Naive thymus-derived CD8-positive, alpha-beta T cell (primary cell): ENCODE measurements around the gene FUT7. TPM values are rescaled to one million over a fixed set of nuclear protein-coding genes. Genes with fewer than 3 reads are reported as not detected.
A peak's percentile ranks its signal among the peaks of the same experiment; 100 is the strongest.

Experiments used
- ATAC-seq, 2 donors: fragments of 150-1000 bp; cut with Tn5 transposase in 1 of 2; sonication (Bioruptor Pico), chemical (Tn5 transposase) in 1 of 2; 1 replicate in 1 of 2; 2 replicates in 1 of 2; pipeline ENCODE4 v1.10.0; 2021; ENCODE audit warnings: mild to moderate bottlenecking in 2 of 2, moderate library complexity in 2 of 2
- POLR2A ChIA-PET: fragments of 350-600 bp; sonication (Branson Sonifier 250); formaldehyde crosslinking; loops from one replicate; lab custom pipeline; 2021; ENCODE audit warnings: antibody characterized with exemption; lab: Charles Lee
- DNase-seq, 10 donors: peaks; one replicate each; pipeline versions ENCODE4 v3.0.0 to v3.0.0-alpha.2; 2020 to 2022
- H3K27ac Mint-ChIP-seq, 10 donors: one replicate each; pipeline ENCODE4 v1.8.0; 2020 to 2022; ENCODE audit warnings: mild to moderate bottlenecking in 10 of 10, mixed read lengths in 10 of 10, moderate library complexity in 4 of 10, inconsistent platforms in 1 of 10
- H3K27me3 Mint-ChIP-seq, 5 donors: one replicate each; pipeline ENCODE4 v1.8.0; 2021 to 2022; ENCODE audit warnings: mixed read lengths in 5 of 5
- H3K36me3 Mint-ChIP-seq, 3 donors: one replicate each; pipeline ENCODE4 v1.8.0; 2020 to 2022; ENCODE audit warnings: mixed read lengths in 3 of 3, mild to moderate bottlenecking in 2 of 3, inconsistent platforms in 1 of 3
- H3K4me1 Mint-ChIP-seq, 4 donors: one replicate each; pipeline ENCODE4 v1.8.0; 2021 to 2022; ENCODE audit warnings: mixed read lengths in 4 of 4
- H3K4me3 Mint-ChIP-seq, 10 donors: one replicate each; pipeline ENCODE4 v1.8.0; 2020 to 2022; ENCODE audit warnings: mild to moderate bottlenecking in 10 of 10, mixed read lengths in 10 of 10, moderate library complexity in 6 of 10, inconsistent platforms in 1 of 10
- H3K9me3 Mint-ChIP-seq, 9 donors: one replicate each; pipeline ENCODE4 v1.8.0; 2020 to 2022; ENCODE audit warnings: mixed read lengths in 9 of 9, mild to moderate bottlenecking in 3 of 9, inconsistent platforms in 1 of 9, moderate library complexity in 1 of 9
- polyA plus RNA-seq, 3 donors: library from polyadenylated mRNA; unstranded; fragments of 300-500 nt; fragmentation: Illumina TruSeq; gene quantifications; one replicate each; pipeline ENCODE4 v1.2.3, GENCODE V29; 2021
- total RNA-seq, 8 experiments: library from RNA in 2 of 8; stranded (reverse) in 2 of 8; gene quantifications; one replicate each; pipeline ENCODE4 v1.2.3 and lab custom pipeline; 2021 to 2026

The FUT7 gene
- total and polyA plus RNA-seq, 5 experiments from 2014 or later = 0.13 to 1.6 (median 1.4) TPM; not detected in 1

- ATAC-seq (no peak), DNase-seq (no peak)
- peaks cover 7 to 29% (median 23%) of the 10 kb centered on the region in 4 donors for H3K4me1 Mint-ChIP-seq
- H3K9me3 Mint-ChIP-seq = no peaks in the 10 kb centered on the region
- H3K27me3 Mint-ChIP-seq = peaks cover 0 to 11% (median 0%) of the 10 kb centered on the region in 5 donors
- peaks cover 0 to 5% (median 2%) of the 10 kb centered on the region in 3 donors for H3K36me3 Mint-ChIP-seq
- H3K4me3 Mint-ChIP-seq = peak overlapping the region; percentile 56 to 91 (median 84)
- peak overlapping the region in 7 of 10 donors; percentile 11 to 87 (median 74) for H3K27ac Mint-ChIP-seq
- POLR2A ChIA-PET = interaction anchor here (4.1 to 9.3 kb wide), 2 partner anchors 14 to 43 kb away, joined by 45 to 113 read pairs; partner anchors contain the start of genes C8G, FBXW5 and PTGDS
These were observed 41.5 kb downstream of the FUT7 start for GRCh38 chr9:136990242-136990911.

- H3K4me1 Mint-ChIP-seq = peaks cover 10 to 31% (median 25%) of the 10 kb centered on the region in 4 donors
- H3K9me3 Mint-ChIP-seq = no peaks in the 10 kb centered on the region
- peak overlapping the region in 1 of 10 donors; percentile 70 for H3K27ac Mint-ChIP-seq
- H3K27me3 Mint-ChIP-seq = peaks cover 2 to 14% (median 7%) of the 10 kb centered on the region in 5 donors
- DNase-seq = no peak
- POLR2A ChIA-PET = interaction anchor here (0.6 to 1.3 kb wide), 3 partner anchors 8 to 34 kb away, joined by 4 to 5 read pairs (median 4); partner anchors contain the start of gene CLIC3
- no peak for ATAC-seq
- H3K4me3 Mint-ChIP-seq = no peak overlapping the region
- H3K36me3 Mint-ChIP-seq = peaks cover 0 to 4% (median 2%) of the 10 kb centered on the region in 3 donors
These were observed 43.0 kb downstream of the FUT7 start for GRCh38 chr9:136988872-136989271.

- no peak overlapping the region for H3K27ac Mint-ChIP-seq
- DNase-seq (no peak), ATAC-seq (peak in 1 of 2 donors; percentile 15)
- H3K9me3 Mint-ChIP-seq = no peaks in the 10 kb centered on the region
- POLR2A ChIA-PET = interaction anchor here (1.0 to 1.7 kb wide), 5 partner anchors 9 to 40 kb away, joined by 3 to 6 read pairs (median 5); partner anchors contain the start of genes LCN12 and PTGDS
- H3K4me1 Mint-ChIP-seq = peaks cover 3 to 13% (median 10%) of the 10 kb centered on the region in 4 donors
- H3K4me3 Mint-ChIP-seq = peak overlapping the region in 5 of 10 donors; percentile 29 to 79 (median 46)
- peaks cover 3 to 27% (median 13%) of the 10 kb centered on the region in 5 donors for H3K27me3 Mint-ChIP-seq
- no peaks in the 10 kb centered on the region for H3K36me3 Mint-ChIP-seq
These were observed 46.0 kb downstream of the FUT7 start for GRCh38 chr9:136985853-136986252.

GRCh38 chr9:136985027-136985602, 46.8 kb downstream of the FUT7 start:
- H3K27ac Mint-ChIP-seq = no peak overlapping the region
- DNase-seq = no peak
- ATAC-seq = peak; percentile 71 to 73
- H3K4me3 Mint-ChIP-seq = peak overlapping the region in 7 of 10 donors; percentile 24 to 84 (median 63)
- H3K4me1 Mint-ChIP-seq = peaks cover 3 to 9% (median 8%) of the 10 kb centered on the region in 4 donors
- no peaks in the 10 kb centered on the region for H3K36me3 Mint-ChIP-seq
- no peaks in the 10 kb centered on the region for H3K9me3 Mint-ChIP-seq
- POLR2A ChIA-PET = interaction anchor here (1.5 to 1.7 kb wide), 3 partner anchors 8 to 34 kb away, joined by 5 to 6 read pairs (median 5); partner anchors contain the start of gene PTGDS
- peaks cover 3 to 27% (median 13%) of the 10 kb centered on the region in 5 donors for H3K27me3 Mint-ChIP-seq

GRCh38 chr9:136984464-136985026, 47.3 kb downstream of the FUT7 start:
- Mint-ChIP-seq H3K4me1 (peaks cover 3 to 9% (median 8%) of the 10 kb centered on the region in 4 donors), H3K4me3 (peak overlapping the region in 7 of 10 donors; percentile 24 to 84 (median 63)), H3K9me3 (no peaks in the 10 kb centered on the region), H3K27ac (no peak overlapping the region), H3K36me3 (no peaks in the 10 kb centered on the region), H3K27me3 (peaks cover 3 to 27% (median 13%) of the 10 kb centered on the region in 5 donors)
- ATAC-seq (peak; percentile 64 to 68), DNase-seq (no peak)
- POLR2A ChIA-PET = interaction anchor here (1.5 to 1.7 kb wide), 3 partner anchors 8 to 34 kb away, joined by 5 to 6 read pairs (median 5); partner anchors contain the start of gene PTGDS

GRCh38 chr9:136983656-136984314, 48.1 kb downstream of the FUT7 start:
- Mint-ChIP-seq H3K4me3 (peak overlapping the region in 9 of 10 donors; percentile 1 to 73 (median 34)), H3K27me3 (peaks cover 3 to 27% (median 13%) of the 10 kb centered on the region in 5 donors), H3K9me3 (no peaks in the 10 kb centered on the region), H3K4me1 (peaks cover 3 to 9% (median 8%) of the 10 kb centered on the region in 4 donors), H3K36me3 (no peaks in the 10 kb centered on the region), H3K27ac (peak overlapping the region in 2 of 10 donors; percentile 13 to 31)
- POLR2A ChIA-PET = no interaction called here
- ATAC-seq (no peak), DNase-seq (no peak)

GRCh38 chr9:136983167-136983566, 48.7 kb downstream of the FUT7 start:
- DNase-seq (no peak), ATAC-seq (no peak)
- Mint-ChIP-seq H3K36me3 (no peaks in the 10 kb centered on the region), H3K4me1 (peaks cover 3 to 9% (median 8%) of the 10 kb centered on the region in 4 donors), H3K9me3 (no peaks in the 10 kb centered on the region), H3K4me3 (peak overlapping the region in 1 of 10 donors; percentile 34), H3K27me3 (peaks cover 3 to 27% (median 13%) of the 10 kb centered on the region in 5 donors), H3K27ac (no peak overlapping the region)
- POLR2A ChIA-PET = interaction anchor here (1.2 kb wide), 1 partner anchor 8 kb away, joined by 4 read pairs; no protein-coding TSS in a partner anchor

GRCh38 chr9:136982232-136983051, 49.4 kb downstream of the FUT7 start, which contains the start of gene LCNL1:
Gene LCNL1 (plus strand): TSS chr9:136982993. CDS start chr9:136983587, 594 bp downstream.
- peaks cover 3 to 27% (median 10%) of the 10 kb centered on the region in 5 donors for H3K27me3 Mint-ChIP-seq
- H3K4me3 Mint-ChIP-seq = peak within 1 kb of the TSS in 8 of 10 donors; percentile 1 to 73 (median 35)
- peak within 1 kb of the TSS in 2 of 10 donors; percentile 13 to 31 for H3K27ac Mint-ChIP-seq
- POLR2A ChIA-PET = interaction anchor here (0.5 to 1.2 kb wide), 3 partner anchors 9 to 85 kb away, joined by 3 to 4 read pairs (median 3); no protein-coding TSS in a partner anchor
- ATAC-seq (no peak), DNase-seq (no peak)
- H3K4me1 Mint-ChIP-seq = peaks cover 3 to 9% (median 8%) of the 10 kb centered on the region in 4 donors
- H3K36me3 Mint-ChIP-seq = no peaks in the 10 kb centered on the region
- H3K9me3 Mint-ChIP-seq = no peaks in the 10 kb centered on the region

- ATAC-seq = no peak
- POLR2A ChIA-PET = interaction anchor here (0.7 to 1.2 kb wide), 2 partner anchors 10 to 31 kb away, joined by 3 to 4 read pairs; no protein-coding TSS in a partner anchor
- H3K27ac Mint-ChIP-seq = no peak overlapping the region
- H3K4me3 Mint-ChIP-seq = peak overlapping the region in 1 of 10 donors; percentile 34
- no peak for DNase-seq
- H3K27me3 Mint-ChIP-seq = peaks cover 3 to 27% (median 9%) of the 10 kb centered on the region in 5 donors
- H3K36me3 Mint-ChIP-seq = no peaks in the 10 kb centered on the region
- H3K4me1 Mint-ChIP-seq = peaks cover 5 to 11% (median 7%) of the 10 kb centered on the region in 4 donors
- no peaks in the 10 kb centered on the region for H3K9me3 Mint-ChIP-seq
These were observed 50.2 kb downstream of the FUT7 start for GRCh38 chr9:136981588-136982231.

GRCh38 chr9:136980669-136981478, 51.0 kb downstream of the FUT7 start:
- Mint-ChIP-seq H3K4me1 (peaks cover 7 to 18% (median 13%) of the 10 kb centered on the region in 4 donors), H3K9me3 (no peaks in the 10 kb centered on the region), H3K4me3 (no peak overlapping the region), H3K36me3 (no peaks in the 10 kb centered on the region), H3K27ac (no peak overlapping the region), H3K27me3 (peaks cover 3 to 22% (median 7%) of the 10 kb centered on the region in 5 donors)
- no peak for ATAC-seq
- DNase-seq = no peak
- POLR2A ChIA-PET = no interaction called here
